NCI-H446 (cell line): Measurements from ENCODE around the gene STRA8.

Experiments used
- DNase-seq, 2 experiments: peaks; one replicate each; lab custom pipeline; 2025; lab: John Stamatoyannopoulos, UW

STRA8 gene, protein sequence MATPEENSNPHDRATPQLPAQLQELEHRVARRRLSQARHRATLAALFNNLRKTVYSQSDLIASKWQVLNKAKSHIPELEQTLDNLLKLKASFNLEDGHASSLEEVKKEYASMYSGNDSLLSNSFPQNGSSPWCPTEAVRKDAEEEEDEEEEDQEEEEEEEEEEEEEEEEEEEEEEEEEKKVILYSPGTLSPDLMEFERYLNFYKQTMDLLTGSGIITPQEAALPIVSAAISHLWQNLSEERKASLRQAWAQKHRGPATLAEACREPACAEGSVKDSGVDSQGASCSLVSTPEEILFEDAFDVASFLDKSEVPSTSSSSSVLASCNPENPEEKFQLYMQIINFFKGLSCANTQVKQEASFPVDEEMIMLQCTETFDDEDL

DNA sequence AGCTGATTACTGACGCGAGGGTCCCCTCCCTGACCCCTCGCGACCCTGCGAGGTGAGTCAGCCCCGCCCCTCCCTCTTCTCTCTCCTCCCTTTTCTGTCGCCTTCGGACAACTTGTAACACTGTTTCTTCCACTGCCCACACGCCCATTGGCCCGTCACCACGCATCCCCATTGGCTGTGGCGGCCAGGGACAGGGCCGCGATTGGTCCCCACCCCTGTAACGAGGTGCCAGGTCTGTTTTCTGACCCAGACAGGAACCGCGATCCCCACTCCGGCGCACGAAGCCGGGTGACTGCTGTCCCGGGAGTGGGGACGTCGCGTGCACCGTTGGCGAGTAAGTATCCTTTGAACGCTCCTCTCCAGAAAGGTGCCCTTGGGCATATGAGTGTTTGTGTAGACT, at the start of gene STRA8:
Gene STRA8 (plus strand): TSS at position 269 of the 400 bp plus-strand sequence. CDS start 6,687 bp downstream, outside the sequence.
- no peak for DNase-seq

DNA sequence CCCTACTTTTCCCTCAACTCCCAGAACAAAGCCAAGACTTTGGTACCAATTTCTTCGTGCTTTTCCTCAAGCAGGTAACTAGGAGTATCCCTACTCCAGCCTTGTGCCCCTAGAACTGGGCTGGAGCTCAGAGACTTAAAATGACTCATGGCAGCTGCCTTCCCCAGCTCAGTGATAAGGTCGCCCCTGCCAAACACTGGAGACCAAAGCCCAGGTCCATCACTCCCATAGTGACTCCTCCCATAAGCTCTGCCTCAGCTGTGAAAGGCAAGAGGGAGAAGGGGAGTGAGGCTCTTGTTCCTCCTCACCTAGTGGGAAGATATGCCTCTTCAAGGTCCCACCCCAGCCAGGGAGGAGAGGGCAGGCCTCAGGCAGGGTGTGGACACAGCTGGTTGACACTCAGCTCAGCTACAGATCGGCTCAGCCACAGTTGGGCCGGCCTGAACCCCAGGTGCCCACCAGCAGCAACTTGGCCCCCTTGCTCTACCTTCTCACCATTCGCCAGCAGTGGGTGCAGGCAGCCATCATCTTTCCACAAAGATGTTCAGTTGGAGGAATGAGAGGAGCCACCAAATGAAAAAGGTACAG, 49.3 kb upstream of the STRA8 start:
- DNase-seq = no peak

DNA sequence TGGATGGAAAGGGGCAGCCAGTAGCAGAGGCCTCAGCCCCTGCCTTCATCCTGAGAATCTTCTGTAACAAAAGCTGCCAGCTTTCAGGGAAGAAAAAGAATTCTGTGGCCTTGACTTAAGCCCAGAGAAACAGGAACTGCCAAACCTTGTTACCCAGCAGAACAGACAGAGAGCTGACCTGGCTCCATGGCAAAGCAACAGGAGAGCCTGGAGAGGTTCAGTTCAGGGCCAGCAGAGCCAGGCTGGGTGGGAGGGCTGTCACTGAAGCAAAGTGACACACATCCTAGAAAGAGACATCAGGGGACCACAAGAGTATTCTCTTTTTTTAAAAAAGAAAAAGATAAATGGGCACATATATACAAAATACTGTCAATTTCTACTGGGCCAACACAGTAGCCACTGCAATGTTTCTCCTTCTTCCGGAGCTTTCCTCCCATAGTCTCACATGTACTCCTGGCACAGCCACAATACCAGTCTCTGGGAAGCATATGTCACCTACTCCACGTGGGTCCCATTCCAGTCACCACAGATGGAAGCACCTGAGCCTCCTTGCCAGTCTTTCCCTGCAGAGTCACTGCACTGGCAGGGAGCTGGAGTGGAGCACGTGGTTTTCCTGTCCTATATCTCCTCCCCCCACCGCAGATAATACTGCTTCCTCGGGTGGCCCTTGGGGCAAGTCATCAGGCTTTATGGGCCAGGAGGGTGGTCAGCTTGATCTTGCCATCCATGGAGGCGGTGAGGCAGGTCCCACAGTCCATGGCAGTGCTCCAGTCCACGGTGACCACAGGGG, 48.0 kb upstream of the STRA8 start:
- no peak for DNase-seq

DNA sequence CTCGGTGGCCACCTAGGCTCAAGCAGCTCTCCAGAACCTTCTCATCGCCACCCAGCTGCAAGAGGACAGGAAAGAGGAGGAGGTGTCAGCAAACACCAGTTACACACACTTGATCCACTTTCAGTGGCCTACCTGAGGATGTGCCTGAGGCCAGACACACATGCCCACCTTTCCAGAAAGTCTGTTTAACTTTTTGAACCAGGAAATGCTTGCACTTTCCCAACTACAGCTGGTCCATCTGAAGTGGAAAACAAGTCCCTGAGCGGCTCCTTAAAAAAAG, 47.4 kb upstream of the STRA8 start:
- DNase-seq = no peak

DNA sequence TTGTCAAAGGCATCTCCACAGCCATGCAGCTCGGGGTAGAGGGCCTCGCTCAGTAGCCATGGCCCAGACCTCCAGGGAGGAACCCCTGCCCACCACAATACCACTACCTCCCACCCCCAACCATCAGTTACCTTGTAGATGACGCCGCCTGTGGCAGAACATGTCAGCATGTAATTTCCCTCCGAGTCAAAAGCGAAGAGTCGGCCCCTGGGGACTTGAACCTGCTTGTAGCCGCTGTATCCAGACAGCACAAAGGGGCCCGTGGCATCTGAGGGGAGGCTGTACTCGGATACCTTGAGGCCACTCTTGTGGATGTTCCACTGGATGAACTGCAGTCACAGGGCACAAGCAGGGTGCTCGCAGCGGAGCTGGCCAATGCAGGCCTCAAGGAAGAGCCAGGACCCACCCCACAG, 46.8 kb upstream of the STRA8 start:
- no peak for DNase-seq

DNA sequence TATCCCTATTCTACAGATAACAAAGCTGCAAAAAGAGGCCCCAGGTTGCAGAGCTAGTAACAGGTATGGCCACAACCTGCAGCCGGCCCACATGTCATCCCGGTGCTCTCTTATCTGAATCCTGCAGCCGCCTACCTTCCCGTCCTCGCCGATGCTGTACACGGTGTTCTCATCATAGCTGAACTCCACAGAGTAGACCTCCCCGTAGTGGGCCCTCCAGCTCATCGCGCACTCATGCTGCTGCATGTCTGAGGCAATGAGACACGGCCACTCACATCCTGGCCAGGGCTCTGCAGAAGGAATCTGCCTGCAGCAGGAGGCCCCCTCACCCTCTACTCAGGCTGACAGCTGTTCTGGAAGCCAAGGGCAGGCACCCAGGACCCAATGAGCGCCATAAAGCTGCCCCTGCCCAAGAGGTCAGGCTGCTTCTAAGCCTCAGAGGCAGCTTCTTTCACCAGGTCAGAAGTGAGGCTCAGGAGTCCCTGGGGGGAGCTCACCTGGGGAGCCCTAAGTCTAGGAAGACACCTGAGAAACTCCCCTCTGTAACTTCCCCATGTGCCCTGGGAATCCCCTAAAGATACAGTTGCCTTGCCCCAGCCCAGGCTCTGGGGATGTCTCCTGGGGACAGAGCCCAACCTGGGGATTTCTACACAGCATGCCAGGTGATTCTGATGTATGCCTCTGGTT, 45.2 kb upstream of the STRA8 start:
- no peak for DNase-seq

DNA sequence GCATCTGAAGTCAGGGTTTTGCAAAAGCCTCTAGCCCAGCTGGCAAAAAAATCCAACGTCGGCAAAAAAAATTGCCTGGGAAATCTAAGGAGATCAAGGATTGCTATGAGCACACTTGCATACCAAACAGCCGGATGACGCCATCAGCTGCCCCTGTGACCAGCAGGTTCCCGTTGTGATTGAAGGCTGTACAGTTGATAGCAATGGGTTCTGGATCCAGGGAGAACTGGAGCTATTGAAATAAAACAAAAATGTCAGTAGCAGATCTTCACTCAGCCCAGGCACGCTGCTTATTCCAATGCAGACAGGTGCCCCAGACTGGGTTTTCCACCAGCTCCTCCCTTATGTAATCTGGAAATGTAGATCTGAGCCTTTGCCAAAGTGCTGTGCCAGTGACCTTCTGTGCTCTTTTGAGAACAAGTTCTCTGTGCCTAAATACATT, 44.4 kb upstream of the STRA8 start:
- DNase-seq = no peak

DNA sequence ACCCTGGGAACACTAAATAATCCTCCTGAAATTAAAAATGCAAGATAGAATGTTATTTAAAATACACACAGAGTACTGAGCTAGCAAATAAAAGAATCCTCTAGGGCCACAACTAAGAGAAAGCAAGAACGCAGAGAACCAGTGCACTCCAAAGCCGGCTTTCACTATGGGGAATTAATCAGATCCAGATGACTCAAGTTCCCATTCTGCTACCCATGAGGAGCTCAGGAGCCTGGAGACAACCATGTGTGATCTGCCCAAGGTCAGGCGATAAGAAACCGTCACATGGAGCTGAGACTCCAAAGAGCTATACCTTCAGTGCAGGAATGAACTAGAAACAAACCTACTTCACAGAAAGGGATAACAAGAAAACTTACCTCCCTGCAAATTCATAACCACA, 43.7 kb upstream of the STRA8 start:
- no peak for DNase-seq

DNA sequence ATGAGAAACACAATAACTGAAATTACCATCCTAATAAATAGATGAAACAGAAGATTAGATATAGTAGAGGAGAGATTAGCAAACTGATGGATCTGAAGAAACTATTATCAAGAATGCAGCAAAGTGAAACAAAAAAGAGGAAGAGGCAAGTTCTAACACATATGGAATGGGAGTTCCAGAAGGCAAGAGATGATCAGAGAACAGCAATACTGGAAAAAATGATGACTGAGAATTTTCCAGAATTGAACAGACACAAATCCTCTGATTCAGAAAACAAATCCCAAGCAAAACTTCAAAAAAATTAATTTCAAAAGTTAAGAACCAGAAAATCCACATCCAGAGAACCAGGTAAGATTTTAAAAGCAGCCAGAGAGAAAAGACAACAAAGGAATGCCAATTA, 42.9 kb upstream of the STRA8 start:
- no peak for DNase-seq

DNA sequence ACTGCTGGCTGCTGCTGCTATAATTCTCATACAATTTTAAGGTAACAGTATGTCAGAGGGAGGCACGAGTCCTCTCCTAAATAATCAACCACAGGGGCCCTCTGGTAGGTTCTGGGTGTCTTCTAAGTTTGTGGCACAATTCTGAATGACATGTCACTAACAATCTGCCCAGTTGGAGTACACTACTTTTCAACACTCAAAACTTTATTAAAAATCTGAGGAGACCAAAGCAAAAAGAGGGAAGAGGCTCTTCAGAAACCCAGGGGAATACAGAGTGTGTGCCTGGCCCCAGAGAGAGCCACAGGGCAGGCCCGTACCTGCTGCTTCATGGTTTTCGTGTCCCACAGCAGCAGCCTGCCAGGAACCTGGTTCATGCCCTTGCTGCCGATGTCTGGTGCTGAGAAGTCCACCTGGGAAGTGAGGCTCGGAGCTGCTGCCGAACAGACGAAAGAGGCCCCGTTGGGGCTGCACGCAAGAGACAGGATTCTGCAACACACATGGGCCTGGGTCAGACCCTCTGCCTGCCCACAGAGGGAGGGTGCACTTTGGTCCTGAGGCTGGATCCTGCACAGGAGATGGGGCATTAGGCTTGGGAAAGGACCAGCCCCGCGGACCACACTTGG, 40.6 kb upstream of the STRA8 start:
- no peak for DNase-seq

DNA sequence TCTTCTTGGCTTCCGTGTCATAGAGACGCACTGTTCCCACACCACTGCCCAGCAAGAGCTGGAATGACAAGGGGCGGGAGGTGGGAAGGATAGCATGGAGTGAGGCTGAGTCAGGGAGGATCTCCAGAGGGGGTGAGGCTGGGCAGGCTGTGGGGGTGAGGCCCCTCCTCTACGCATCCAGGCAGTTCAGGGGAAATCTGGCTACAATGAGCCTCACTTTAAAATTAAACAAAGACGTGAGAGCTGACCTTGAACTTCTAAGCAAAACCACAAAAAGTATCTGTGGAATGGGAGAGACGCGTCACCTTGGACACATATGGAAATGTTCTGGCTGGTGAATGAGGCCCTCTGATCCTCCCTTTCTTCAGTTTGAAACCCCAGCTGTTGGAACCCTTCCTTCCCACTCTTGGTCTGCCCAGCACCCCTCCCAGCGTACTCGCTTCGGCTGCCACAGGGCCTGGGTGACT, 40.0 kb upstream of the STRA8 start:
- no peak for DNase-seq

DNA sequence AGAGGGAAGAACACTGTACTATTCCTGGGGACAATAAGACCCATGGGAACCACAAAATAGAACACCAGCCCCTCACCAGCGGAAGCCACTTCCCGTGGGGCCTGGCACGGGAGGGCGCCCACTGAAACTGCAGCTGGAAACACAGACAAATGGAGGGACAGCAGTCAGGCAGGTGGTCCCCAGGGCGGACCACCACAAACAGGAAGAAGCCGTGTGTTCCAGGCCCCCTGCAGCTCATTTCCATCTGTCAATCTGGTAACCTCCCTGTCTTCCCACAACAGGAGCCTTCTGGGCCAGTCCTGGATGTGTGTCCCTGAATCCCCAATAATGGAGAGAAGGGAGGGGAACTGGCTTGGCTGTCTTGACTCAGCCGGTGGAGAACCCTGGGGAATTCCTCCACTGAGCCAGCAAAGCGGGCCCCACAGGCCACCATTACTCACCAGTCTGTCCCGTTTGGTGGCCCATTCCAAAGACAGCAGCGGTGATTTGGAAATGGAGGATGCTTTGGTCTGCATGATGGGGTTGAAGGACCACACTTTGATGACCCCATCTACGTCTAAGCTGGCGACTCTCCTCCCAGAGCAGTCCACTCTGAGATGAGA, 39.0 kb upstream of the STRA8 start:
- DNase-seq = no peak

DNA sequence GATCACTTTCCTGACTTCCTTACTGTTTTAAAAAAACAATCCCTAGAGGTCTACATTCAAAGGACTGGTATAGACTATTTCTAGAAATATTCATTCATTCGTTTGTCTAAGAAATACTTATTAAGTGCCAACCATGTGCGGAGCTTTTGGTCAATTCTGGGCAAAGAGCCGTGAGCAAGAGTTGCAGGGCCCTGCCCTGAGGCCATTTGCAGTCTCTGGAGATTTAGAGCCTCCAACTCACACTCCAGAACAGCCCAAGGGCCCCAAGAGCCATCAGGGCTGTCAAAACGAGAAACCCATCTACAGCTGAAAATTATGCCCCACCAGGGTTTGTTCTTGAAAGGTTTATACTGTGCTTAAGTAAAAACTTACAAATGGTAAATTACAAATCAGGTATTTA, 38.5 kb upstream of the STRA8 start:
- no peak for DNase-seq

DNA sequence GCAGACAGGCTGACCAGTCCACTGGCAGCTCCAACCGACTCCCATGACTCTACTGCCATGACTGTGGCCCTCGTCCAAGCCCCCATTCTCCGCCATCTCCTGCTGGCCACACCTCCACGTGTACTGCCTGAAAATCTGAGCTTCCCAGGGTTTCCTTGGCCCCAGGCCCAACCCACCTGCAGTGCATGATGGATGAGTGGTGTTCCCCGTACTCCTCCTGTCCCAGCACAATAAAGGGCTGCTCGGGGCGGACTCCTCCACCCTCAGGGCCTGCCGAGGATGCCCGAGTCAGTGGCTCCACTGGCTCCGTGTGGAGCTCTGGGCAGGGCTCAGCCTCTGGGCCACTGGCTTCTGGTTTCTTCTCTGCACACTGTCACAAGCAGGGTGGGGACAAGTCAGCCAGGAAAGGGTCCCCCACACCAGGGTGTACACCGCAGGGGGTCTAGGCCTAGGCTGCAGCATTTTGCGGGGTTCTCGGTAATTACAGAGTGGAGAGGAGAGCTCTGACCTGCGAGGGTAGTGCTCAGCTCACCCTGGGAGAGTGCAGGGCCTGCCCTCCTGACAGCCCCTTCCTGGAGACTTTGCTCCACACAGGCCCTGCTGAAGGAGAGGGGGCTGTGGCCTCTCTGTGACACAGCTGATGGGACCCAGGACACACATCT, 37.5 kb upstream of the STRA8 start:
- no peak for DNase-seq

DNA sequence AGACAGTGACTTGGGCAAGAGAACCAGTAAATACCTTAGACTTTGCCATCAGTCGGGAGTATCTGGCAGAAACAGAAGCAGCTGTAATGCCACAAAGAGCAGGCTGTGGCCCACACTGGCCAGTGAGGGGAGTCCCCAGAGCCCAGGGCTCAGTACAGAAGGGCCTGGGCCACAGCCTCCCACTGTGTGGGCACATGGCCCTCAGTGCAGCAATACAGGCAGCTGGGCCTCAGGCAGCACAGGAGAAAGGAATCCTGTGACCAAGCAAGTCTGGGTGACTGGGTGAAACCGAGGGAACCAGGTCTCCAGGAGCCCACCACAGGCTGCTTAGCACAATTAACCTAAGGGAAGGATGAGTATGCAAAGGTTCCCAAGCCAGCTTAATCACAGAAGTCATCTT, 36.3 kb upstream of the STRA8 start:
- DNase-seq = no peak

DNA sequence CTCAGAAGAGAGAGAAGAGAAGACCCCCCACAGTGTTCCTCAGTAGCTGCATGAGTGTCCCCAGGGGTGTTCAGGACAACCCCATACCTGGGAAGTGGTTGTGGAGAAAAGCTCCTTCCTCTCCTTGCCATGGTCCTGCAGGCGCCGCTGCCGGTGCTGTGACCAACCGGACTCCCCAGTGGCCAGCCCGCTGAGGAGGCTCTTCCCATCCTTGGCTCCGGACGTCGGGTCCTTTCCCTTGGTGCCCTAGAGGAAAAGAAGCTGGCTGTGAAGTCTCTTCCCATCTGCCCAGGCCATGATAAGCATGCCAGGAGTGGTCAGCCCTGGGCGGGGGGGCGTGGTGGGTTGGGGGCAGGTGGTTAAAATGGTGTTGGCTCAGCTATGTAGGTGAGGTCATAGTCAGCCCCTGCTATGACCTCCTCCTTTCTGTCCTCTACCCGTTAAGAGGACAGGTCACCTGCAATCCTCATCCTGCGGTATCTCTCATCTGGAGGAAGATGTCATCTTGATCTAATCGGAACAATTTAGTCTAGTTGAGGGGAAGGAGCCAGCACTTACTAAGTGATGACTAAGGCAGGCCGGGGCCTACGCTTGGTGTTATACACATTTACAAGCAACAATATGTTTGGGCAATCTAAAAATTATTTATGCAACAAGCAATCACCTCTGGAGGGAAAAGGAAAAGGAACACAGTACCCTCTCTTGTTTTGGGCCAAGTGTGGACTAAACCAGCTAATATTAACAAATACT, 35.6 kb upstream of the STRA8 start:
- DNase-seq = no peak

DNA sequence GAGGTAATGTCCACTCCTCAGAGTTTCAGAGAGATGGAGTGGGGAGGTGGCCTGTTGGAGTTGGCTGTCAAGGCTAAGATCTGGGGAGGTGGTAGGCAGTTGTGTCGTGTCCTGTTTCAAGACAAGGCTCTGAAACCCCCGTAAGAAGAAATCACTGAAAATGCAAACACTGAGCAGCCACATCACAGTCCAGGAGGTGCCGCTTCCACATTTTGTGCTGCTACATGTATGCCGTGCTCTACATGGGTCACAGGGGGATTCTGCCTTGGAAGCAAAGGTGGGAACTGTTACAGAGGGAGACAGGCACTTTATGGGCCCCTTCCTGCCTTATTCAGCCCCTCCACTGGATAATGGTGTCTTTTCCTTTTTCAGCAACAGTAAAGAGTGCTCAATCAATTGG, 34.2 kb upstream of the STRA8 start:
- DNase-seq = no peak

DNA sequence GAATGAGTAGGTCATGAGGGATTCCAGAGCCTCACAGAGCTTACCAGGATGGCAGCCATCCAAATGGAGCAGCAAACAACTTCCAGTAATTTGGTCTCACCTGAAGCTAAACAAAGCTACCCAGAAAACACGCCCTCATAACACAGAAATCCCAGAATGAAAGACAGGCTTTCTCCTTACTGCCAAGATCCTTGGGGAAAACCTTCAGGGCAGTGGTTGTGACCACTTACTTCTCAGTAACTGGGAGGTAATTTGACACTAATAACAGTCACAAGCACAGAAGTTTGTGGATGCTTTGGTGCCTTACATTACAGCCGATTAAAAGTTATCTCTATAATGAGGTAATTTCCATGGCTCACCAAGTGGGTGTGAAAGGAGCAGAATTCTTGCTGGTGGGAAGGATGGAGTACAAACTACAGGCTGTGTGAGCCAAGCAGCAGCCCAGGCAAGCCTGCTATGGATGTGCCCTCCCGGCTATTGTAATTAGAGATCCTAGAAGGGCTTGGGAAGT, 32.8 kb upstream of the STRA8 start:
- no peak for DNase-seq

DNA sequence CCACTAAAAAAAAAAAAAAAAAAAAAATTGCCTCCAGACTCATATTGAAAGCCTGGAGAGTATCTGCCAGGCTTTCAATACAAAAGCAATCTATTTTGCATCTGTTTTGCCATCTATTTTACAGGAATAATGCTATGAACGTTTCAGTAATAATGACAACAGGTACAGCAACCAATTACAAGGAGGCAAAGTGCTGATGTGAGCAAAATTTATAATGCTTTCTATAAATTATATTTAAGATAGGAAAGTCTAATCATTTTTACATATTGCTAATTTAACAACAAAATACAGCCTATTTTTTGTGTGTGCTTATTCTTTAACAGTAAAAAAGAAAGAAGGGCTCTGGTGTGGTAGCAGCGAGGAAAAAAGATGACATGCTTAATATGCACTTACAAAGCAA, 32.3 kb upstream of the STRA8 start:
- no peak for DNase-seq

DNA sequence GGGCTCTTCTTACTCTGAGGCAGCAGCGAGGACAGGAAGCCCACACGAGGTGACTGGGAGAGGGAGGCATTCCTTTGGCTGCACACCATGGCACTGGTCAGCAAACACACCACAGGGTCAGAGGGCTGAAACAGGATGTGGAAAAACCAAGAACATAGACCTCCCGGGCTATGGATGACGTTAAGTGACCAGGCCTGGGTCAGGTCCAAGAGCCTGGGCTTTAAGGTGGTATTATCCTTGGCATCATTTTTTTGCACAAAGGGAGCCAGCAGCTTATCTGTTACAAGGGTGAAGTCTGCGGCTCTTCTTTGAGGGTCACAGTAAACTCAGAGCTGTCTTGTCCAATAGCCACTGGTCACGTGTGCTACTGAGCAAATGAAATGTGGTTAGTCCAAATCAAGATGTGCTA, 29.3 kb upstream of the STRA8 start:
- DNase-seq = no peak
